Right lobe of liver (tissue), 4 donors: ENCODE measurements around the gene HMGB1.

Experiments used
- CTCF ChIP-seq, 4 donors: fragments of 200-600 bp in 3 of 4; fragments of 450-650 bp in 1 of 4; IDR thresholded peaks; one replicate each; pipeline versions ENCODE4 v1.5.1 to v1.8.0; 2016 to 2022; ENCODE audit warnings: antibody characterized with exemption in 4 of 4, mild to moderate bottlenecking in 2 of 4
- POLR2A ChIP-seq: fragments of 450-650 bp; IDR thresholded peaks from one replicate; pipeline ENCODE4 v1.6.1; 2017; ENCODE audit warnings: antibody characterized with exemption, mild to moderate bottlenecking
- donor health status: DM: no; HTN: no; CAD: no.
- donor health status: DM: no; HTN: no; CAD: no.
- donor health status: DM: no; HTN: yes; CAD: no.

GRCh38 chr13:30486230-30487074, 20.7 kb upstream of the HMGB1 start:
- TF ChIP-seq CTCF (IDR thresholded peaks at IDR 0.05) (no peak), POLR2A (no peak)
